WTC11 (cell line): ENCODE data around the gene RBM39. TPM values are rescaled to one million over a fixed set of nuclear protein-coding genes. Genes with fewer than 3 reads are reported as not detected.

Source experiments
- ATAC-seq: fragments of 200-7000 bp; cut with Tn5 transposase; 2 replicates; pipeline ENCODE4 v1.10.0; 2021; ENCODE audit warnings: mild to moderate bottlenecking, moderate library complexity
- CTCF ChIA-PET: fragments of 300-600 bp; sonication (Branson Sonifier 250); formaldehyde crosslinking; loops from one replicate; lab custom pipeline; 2021; ENCODE audit warnings: antibody characterized with exemption; lab: Charles Lee
- POLR2A ChIA-PET: fragments of 350-600 bp; sonication (Branson Sonifier 250); formaldehyde crosslinking; loops from one replicate; lab custom pipeline; 2021; ENCODE audit warnings: antibody characterized with exemption; lab: Charles Lee
- DNase-seq: peaks from one replicate; pipeline ENCODE4 v3.0.0; 2021; ENCODE audit warnings: low spot score
- H3K27ac Mint-ChIP-seq: 2 replicates; pipeline ENCODE4 v1.8.0; 2021; ENCODE audit warnings: mixed read lengths
- H3K27me3 Mint-ChIP-seq: 2 replicates; pipeline ENCODE4 v1.8.0; 2021; ENCODE audit warnings: low read depth, mild to moderate bottlenecking, moderate library complexity, mixed read lengths
- H3K36me3 Mint-ChIP-seq: 2 replicates; pipeline ENCODE4 v1.8.0; 2021; ENCODE audit warnings: mixed read lengths
- H3K4me1 Mint-ChIP-seq: 2 replicates; pipeline ENCODE4 v1.8.0; 2022; ENCODE audit warnings: mixed read lengths
- H3K4me3 Mint-ChIP-seq: 2 replicates; pipeline ENCODE4 v1.8.0; 2021; ENCODE audit warnings: mild to moderate bottlenecking, moderate library complexity, mixed read lengths
- H3K9me3 Mint-ChIP-seq: 2 replicates; pipeline ENCODE4 v1.8.0; 2021; ENCODE audit warnings: mixed read lengths
- NFE2L1 ChIP-seq: sonication (generic); formaldehyde crosslinking; IDR thresholded peaks from 2 replicates; pipeline ENCODE4 v1.8.1; 2023; ENCODE audit warnings: missing genetic modification reagents
- NFYB ChIP-seq: sonication (generic); formaldehyde crosslinking; conservative IDR thresholded peaks from 2 replicates; pipeline ENCODE4 v1.8.0; 2022; ENCODE audit warnings: low read depth, missing genetic modification reagents
- TP53 ChIP-seq: sonication (generic); formaldehyde crosslinking; IDR thresholded peaks from 2 replicates; pipeline ENCODE4 v1.8.1; 2023; ENCODE audit warnings: mild to moderate bottlenecking, missing genetic modification reagents
- ZBTB21 ChIP-seq: sonication (generic); formaldehyde crosslinking; IDR thresholded peaks from 2 replicates; pipeline ENCODE4 v1.8.1; 2023; ENCODE audit warnings: mild to moderate bottlenecking, missing genetic modification reagents, borderline replicate concordance
- ZNF317 ChIP-seq: sonication (generic); formaldehyde crosslinking; IDR thresholded peaks from 2 replicates; pipeline ENCODE4 v1.8.1; 2023; ENCODE audit warnings: low read depth, mild to moderate bottlenecking, moderate library complexity, missing genetic modification reagents, borderline replicate concordance
- ZNF396 ChIP-seq: fragments of 250-450 bp; sonication (Bioruptor Pico); IDR thresholded peaks from 2 replicates; pipeline ENCODE4 v1.8.0; 2021; ENCODE audit warnings: mild to moderate bottlenecking, moderate library complexity, borderline replicate concordance
- total RNA-seq: library from RNA; stranded (reverse); gene quantifications from 3 replicates; pipeline ENCODE4 v1.2.3, GENCODE V29; 2021
- TF ChIP-seq, protein P1 (sequence below): sonication (generic); formaldehyde crosslinking; IDR thresholded peaks from 2 replicates; pipeline ENCODE4 v1.8.1; 2022; ENCODE audit warnings: mild to moderate bottlenecking, moderate library complexity, missing genetic modification reagents
- TF ChIP-seq, protein P2 (sequence below): fragments of 250-450 bp; sonication (Bioruptor Pico); IDR thresholded peaks from 2 replicates; pipeline ENCODE4 v2.1.2; 2022; ENCODE audit warnings: mild to moderate bottlenecking, moderate library complexity
- TF ChIP-seq, protein P3 (sequence below): sonication (generic); formaldehyde crosslinking; IDR thresholded peaks from 2 replicates; pipeline ENCODE4 v1.8.0; 2022; ENCODE audit warnings: mild to moderate bottlenecking, missing genetic modification reagents
- TF ChIP-seq, protein P4 (sequence below): sonication (generic); formaldehyde crosslinking; IDR thresholded peaks from 2 replicates; pipeline ENCODE4 v1.8.1; 2023; ENCODE audit warnings: mild to moderate bottlenecking, missing genetic modification reagents, moderate library complexity
- TF ChIP-seq, protein P5 (sequence below): sonication (generic); formaldehyde crosslinking; IDR thresholded peaks from 2 replicates; pipeline ENCODE4 v1.8.1; 2023; ENCODE audit warnings: mild to moderate bottlenecking, missing genetic modification reagents, borderline replicate concordance
- TF ChIP-seq, protein P6 (sequence below): sonication (generic); formaldehyde crosslinking; IDR thresholded peaks from 2 replicates; pipeline ENCODE4 v1.8.1; 2023; ENCODE audit warnings: mild to moderate bottlenecking, missing genetic modification reagents
- TF ChIP-seq, protein P7 (sequence below): fragments of 250-450 bp; sonication (Bioruptor Pico); IDR thresholded peaks from 2 replicates; pipeline ENCODE4 v1.8.0; 2021; ENCODE audit warnings: mild to moderate bottlenecking

RBM39 gene
- total RNA-seq, 1 experiment from 2014 or later: 231 TPM

DNA sequence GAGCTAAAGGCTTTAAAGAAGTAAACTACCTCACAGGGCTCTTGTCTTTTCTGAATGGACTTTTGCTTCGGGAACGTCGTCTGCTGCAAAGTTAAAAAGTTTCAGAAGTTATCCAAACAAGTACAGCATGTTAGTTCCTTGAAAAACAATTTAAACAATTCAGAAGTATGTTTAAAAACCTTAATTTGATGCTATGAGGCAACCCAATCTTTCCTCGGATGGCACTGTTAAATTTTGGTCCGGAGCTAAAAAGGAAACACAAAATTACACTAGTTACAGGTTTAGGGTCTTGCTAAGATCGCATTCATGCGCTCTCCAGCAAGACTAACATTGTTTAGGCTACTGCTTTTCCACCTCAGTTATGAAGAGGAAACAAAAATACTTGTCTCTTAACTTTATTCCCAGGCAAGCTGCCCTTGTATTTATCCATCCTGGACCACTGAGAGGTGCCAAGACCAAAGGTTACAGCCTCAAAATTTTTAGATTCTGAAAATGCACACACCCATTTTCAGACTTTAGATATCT is 12.7 kb downstream of the RBM39 start:
- ChIA-PET POLR2A (interaction anchor here (0.6 to 4.3 kb wide), 2 partner anchors 13 to 246 kb away, joined by 3 to 17 read pairs; partner anchors contain the start of gene RBM39), CTCF (no interaction called here)
- no peaks in the 10 kb centered on the region for H3K27me3 Mint-ChIP-seq
- no peak for DNase-seq
- no peak overlapping the region for H3K4me3 Mint-ChIP-seq
- H3K4me1 Mint-ChIP-seq: peaks cover 1% of the 10 kb centered on the region; the same call in 1 of the 2 replicates
- no peaks in the 10 kb centered on the region for H3K9me3 Mint-ChIP-seq
- H3K36me3 Mint-ChIP-seq: peaks cover 82% of the 10 kb centered on the region
- no peak for ATAC-seq
- no peak overlapping the region for H3K27ac Mint-ChIP-seq
- TF ChIP-seq, protein P1, sequence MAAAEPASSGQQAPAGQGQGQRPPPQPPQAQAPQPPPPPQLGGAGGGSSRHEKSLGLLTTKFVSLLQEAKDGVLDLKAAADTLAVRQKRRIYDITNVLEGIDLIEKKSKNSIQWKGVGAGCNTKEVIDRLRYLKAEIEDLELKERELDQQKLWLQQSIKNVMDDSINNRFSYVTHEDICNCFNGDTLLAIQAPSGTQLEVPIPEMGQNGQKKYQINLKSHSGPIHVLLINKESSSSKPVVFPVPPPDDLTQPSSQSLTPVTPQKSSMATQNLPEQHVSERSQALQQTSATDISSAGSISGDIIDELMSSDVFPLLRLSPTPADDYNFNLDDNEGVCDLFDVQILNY (CRISPR knock-in tag): no peak
- TF ChIP-seq ZNF396 (CRISPR knock-in tag) (no peak), ZBTB21 (CRISPR knock-in tag) (no peak), TP53 (CRISPR knock-in tag) (no peak), NFE2L1 (CRISPR knock-in tag) (no peak), NFYB (no peak), ZNF317 (no peak)
- TF ChIP-seq, protein P2, sequence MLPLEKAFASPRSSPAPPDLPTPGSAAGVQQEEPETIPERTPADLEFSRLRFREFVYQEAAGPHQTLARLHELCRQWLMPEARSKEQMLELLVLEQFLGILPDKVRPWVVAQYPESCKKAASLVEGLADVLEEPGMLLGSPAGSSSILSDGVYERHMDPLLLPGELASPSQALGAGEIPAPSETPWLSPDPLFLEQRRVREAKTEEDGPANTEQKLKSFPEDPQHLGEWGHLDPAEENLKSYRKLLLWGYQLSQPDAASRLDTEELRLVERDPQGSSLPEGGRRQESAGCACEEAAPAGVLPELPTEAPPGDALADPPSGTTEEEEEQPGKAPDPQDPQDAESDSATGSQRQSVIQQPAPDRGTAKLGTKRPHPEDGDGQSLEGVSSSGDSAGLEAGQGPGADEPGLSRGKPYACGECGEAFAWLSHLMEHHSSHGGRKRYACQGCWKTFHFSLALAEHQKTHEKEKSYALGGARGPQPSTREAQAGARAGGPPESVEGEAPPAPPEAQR (CRISPR knock-in tag): no peak
- TF ChIP-seq, protein P3, sequence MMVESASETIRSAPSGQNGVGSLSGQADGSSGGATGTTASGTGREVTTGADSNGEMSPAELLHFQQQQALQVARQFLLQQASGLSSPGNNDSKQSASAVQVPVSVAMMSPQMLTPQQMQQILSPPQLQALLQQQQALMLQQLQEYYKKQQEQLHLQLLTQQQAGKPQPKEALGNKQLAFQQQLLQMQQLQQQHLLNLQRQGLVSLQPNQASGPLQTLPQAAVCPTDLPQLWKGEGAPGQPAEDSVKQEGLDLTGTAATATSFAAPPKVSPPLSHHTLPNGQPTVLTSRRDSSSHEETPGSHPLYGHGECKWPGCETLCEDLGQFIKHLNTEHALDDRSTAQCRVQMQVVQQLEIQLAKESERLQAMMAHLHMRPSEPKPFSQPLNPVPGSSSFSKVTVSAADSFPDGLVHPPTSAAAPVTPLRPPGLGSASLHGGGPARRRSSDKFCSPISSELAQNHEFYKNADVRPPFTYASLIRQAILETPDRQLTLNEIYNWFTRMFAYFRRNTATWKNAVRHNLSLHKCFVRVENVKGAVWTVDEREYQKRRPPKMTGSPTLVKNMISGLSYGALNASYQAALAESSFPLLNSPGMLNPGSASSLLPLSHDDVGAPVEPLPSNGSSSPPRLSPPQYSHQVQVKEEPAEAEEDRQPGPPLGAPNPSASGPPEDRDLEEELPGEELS: no peak
- TF ChIP-seq, protein P4, sequence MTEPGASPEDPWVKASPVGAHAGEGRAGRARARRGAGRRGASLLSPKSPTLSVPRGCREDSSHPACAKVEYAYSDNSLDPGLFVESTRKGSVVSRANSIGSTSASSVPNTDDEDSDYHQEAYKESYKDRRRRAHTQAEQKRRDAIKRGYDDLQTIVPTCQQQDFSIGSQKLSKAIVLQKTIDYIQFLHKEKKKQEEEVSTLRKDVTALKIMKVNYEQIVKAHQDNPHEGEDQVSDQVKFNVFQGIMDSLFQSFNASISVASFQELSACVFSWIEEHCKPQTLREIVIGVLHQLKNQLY (CRISPR knock-in tag): no peak
- TF ChIP-seq, protein P5, sequence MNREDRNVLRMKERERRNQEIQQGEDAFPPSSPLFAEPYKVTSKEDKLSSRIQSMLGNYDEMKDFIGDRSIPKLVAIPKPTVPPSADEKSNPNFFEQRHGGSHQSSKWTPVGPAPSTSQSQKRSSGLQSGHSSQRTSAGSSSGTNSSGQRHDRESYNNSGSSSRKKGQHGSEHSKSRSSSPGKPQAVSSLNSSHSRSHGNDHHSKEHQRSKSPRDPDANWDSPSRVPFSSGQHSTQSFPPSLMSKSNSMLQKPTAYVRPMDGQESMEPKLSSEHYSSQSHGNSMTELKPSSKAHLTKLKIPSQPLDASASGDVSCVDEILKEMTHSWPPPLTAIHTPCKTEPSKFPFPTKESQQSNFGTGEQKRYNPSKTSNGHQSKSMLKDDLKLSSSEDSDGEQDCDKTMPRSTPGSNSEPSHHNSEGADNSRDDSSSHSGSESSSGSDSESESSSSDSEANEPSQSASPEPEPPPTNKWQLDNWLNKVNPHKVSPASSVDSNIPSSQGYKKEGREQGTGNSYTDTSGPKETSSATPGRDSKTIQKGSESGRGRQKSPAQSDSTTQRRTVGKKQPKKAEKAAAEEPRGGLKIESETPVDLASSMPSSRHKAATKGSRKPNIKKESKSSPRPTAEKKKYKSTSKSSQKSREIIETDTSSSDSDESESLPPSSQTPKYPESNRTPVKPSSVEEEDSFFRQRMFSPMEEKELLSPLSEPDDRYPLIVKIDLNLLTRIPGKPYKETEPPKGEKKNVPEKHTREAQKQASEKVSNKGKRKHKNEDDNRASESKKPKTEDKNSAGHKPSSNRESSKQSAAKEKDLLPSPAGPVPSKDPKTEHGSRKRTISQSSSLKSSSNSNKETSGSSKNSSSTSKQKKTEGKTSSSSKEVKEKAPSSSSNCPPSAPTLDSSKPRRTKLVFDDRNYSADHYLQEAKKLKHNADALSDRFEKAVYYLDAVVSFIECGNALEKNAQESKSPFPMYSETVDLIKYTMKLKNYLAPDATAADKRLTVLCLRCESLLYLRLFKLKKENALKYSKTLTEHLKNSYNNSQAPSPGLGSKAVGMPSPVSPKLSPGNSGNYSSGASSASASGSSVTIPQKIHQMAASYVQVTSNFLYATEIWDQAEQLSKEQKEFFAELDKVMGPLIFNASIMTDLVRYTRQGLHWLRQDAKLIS (CRISPR knock-in tag): no peak
- TF ChIP-seq, protein P6, sequence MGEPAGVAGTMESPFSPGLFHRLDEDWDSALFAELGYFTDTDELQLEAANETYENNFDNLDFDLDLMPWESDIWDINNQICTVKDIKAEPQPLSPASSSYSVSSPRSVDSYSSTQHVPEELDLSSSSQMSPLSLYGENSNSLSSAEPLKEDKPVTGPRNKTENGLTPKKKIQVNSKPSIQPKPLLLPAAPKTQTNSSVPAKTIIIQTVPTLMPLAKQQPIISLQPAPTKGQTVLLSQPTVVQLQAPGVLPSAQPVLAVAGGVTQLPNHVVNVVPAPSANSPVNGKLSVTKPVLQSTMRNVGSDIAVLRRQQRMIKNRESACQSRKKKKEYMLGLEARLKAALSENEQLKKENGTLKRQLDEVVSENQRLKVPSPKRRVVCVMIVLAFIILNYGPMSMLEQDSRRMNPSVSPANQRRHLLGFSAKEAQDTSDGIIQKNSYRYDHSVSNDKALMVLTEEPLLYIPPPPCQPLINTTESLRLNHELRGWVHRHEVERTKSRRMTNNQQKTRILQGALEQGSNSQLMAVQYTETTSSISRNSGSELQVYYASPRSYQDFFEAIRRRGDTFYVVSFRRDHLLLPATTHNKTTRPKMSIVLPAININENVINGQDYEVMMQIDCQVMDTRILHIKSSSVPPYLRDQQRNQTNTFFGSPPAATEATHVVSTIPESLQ (CRISPR knock-in tag): no peak
- TF ChIP-seq, protein P7, sequence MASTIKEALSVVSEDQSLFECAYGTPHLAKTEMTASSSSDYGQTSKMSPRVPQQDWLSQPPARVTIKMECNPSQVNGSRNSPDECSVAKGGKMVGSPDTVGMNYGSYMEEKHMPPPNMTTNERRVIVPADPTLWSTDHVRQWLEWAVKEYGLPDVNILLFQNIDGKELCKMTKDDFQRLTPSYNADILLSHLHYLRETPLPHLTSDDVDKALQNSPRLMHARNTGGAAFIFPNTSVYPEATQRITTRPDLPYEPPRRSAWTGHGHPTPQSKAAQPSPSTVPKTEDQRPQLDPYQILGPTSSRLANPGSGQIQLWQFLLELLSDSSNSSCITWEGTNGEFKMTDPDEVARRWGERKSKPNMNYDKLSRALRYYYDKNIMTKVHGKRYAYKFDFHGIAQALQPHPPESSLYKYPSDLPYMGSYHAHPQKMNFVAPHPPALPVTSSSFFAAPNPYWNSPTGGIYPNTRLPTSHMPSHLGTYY (CRISPR knock-in tag): no peak
